Gastrocnemius medialis (tissue), 4 donors: ENCODE data around the gene CCSER2.
"Not testable (repeated sequence)": the region's sequence is repeated elsewhere in the genome, so short reads cannot be mapped to it uniquely, and the experiment has no call there.

Experiments
- POLR2A ChIP-seq, 2 donors: fragments of 450-650 bp; IDR thresholded peaks; one replicate each; pipeline ENCODE4 v1.6.1; 2017; ENCODE audit warnings: antibody characterized with exemption in 2 of 2, mild to moderate bottlenecking in 2 of 2, moderate library complexity in 2 of 2
- TF ChIP-seq, protein P1 (sequence below), 5 experiments: fragments of 450-650 bp in 3 of 5; fragments of 200-600 bp in 2 of 5; sonication (generic) in 2 of 5; IDR thresholded peaks in 4 of 5; conservative IDR thresholded peaks in 1 of 5; 1 replicate in 4 of 5; 2 replicates in 1 of 5; pipeline ENCODE4 v1.5.1; 2016 to 2019; ENCODE audit warnings: antibody characterized with exemption in 5 of 5, mild to moderate bottlenecking in 3 of 5, moderate library complexity in 3 of 5

DNA sequence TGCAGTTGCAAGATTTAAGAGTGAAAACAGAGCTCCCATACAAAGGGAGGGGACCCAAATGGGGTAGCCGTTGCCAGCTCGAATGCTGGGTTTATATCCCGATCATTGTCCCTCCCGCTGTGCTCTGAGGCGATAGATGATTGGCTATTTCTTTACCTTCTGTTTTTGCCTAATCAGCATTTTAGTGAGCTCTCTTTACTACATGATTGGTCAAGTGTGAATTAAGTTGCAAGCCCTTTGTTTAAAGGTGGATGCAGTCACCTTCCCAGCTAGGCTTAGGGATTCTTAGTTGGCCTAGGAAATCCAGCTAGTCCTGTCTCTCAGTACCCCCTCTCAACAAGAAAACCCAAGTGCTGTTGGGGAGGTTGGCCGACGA is 197.4 kb downstream of the CCSER2 start:
- TF ChIP-seq, protein P1, sequence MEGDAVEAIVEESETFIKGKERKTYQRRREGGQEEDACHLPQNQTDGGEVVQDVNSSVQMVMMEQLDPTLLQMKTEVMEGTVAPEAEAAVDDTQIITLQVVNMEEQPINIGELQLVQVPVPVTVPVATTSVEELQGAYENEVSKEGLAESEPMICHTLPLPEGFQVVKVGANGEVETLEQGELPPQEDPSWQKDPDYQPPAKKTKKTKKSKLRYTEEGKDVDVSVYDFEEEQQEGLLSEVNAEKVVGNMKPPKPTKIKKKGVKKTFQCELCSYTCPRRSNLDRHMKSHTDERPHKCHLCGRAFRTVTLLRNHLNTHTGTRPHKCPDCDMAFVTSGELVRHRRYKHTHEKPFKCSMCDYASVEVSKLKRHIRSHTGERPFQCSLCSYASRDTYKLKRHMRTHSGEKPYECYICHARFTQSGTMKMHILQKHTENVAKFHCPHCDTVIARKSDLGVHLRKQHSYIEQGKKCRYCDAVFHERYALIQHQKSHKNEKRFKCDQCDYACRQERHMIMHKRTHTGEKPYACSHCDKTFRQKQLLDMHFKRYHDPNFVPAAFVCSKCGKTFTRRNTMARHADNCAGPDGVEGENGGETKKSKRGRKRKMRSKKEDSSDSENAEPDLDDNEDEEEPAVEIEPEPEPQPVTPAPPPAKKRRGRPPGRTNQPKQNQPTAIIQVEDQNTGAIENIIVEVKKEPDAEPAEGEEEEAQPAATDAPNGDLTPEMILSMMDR (IDR thresholded peaks at IDR 0.05 in 4 of 5, conservative IDR thresholded peaks at IDR 0.05 in 1 of 5) = not testable (repeated sequence)
- not testable (repeated sequence) for TF ChIP-seq POLR2A (IDR thresholded peaks at IDR 0.05)
